Activated T-cell treated with anti-CD3 and anti-CD28 coated beads, Interleukin-2, amount 50 U/mL, for 72 hours (primary cell): Measurements from ENCODE around the gene PTEN. TPM values are rescaled to one million over a fixed set of nuclear protein-coding genes. Genes with fewer than 3 reads are reported as not detected.
"Not testable (repeated sequence)": the region's sequence is repeated elsewhere in the genome, so short reads cannot be mapped to it uniquely, and the experiment has no call there.

Experiments
- ATAC-seq, 2 donors: fragments of 150-1000 bp; cut with Tn5 transposase; replicated peaks in 1 of 2; 2 replicates each; pipeline ENCODE4 v1.10.0; 2021; ENCODE audit warnings: moderate library complexity in 2 of 2, mild to moderate bottlenecking in 1 of 2
- DNase-seq, 2 donors: peaks; one replicate each; pipeline ENCODE4 v3.0.0; 2021 to 2022; ENCODE audit warnings: mixed read lengths in 1 of 2
- H3K27ac Mint-ChIP-seq: one replicate; pipeline ENCODE4 v1.8.0; 2022; ENCODE audit warnings: mild to moderate bottlenecking, moderate library complexity, mixed read lengths
- H3K27me3 Mint-ChIP-seq: one replicate; pipeline ENCODE4 v1.8.0; 2022; ENCODE audit warnings: low read depth, mixed read lengths
- H3K36me3 Mint-ChIP-seq, 2 donors: one replicate each; pipeline ENCODE4 v1.8.0; 2022; ENCODE audit warnings: mixed read lengths in 2 of 2, mild to moderate bottlenecking in 1 of 2; ENCODE audit not compliant: insufficient read depth in 2 of 2
- H3K4me1 Mint-ChIP-seq: one replicate; pipeline ENCODE4 v1.8.0; 2022; ENCODE audit warnings: low read depth, mixed read lengths
- H3K4me3 Mint-ChIP-seq, 2 donors: one replicate each; pipeline ENCODE4 v1.8.0; 2022; ENCODE audit warnings: mild to moderate bottlenecking in 2 of 2, mixed read lengths in 2 of 2, moderate library complexity in 2 of 2
- H3K9me3 Mint-ChIP-seq, 2 donors: one replicate each; pipeline ENCODE4 v1.8.0; 2022; ENCODE audit warnings: mixed read lengths in 2 of 2
- total RNA-seq, 2 donors: library from RNA; stranded (reverse); gene quantifications; one replicate each; pipeline ENCODE4 v1.2.3, GENCODE V29; 2022

PTEN gene
- total RNA-seq, 2 donors from 2014 or later = 64.9 to 71.6 TPM

DNA sequence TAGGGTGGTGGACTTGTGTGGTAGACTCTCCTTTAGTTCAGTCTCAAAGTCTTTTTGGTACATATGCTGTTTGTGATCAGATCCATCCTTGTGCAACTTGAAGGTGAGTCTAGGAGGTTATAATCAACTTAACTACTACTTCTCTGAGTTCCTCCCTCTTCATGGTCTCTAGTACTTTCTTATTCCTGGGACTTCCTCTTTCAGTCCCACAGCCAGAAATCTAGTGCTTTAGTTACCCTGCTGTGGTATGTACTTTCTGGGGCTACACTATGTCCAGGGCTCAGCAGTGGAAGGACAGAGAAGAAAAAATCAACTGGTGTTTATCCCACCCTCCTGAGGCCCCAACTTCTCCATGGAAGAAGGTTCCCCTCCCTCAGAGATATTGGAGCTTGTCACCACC is 26.0 kb upstream of the PTEN start:
- DNase-seq = no peak
- Mint-ChIP-seq H3K4me3 (no peak overlapping the region), H3K4me1 (peaks cover 2% of the 10 kb centered on the region), H3K27ac (no peak overlapping the region), H3K36me3 (peaks cover 1 to 7% of the 10 kb centered on the region in 2 donors), H3K27me3 (no peaks in the 10 kb centered on the region), H3K9me3 (no peaks in the 10 kb centered on the region)
- ATAC-seq = no peak

- Mint-ChIP-seq H3K9me3 (no peaks in the 10 kb centered on the region), H3K27me3 (no peaks in the 10 kb centered on the region), H3K4me3 (no peak overlapping the region), H3K36me3 (peaks cover 1 to 7% of the 10 kb centered on the region in 2 donors), H3K27ac (no peak overlapping the region), H3K4me1 (peaks cover 4% of the 10 kb centered on the region)
- no peak for ATAC-seq
- no peak for DNase-seq
These were observed 24.8 kb upstream of the PTEN start for GRCh38 chr10:87838650-87839049.

DNA sequence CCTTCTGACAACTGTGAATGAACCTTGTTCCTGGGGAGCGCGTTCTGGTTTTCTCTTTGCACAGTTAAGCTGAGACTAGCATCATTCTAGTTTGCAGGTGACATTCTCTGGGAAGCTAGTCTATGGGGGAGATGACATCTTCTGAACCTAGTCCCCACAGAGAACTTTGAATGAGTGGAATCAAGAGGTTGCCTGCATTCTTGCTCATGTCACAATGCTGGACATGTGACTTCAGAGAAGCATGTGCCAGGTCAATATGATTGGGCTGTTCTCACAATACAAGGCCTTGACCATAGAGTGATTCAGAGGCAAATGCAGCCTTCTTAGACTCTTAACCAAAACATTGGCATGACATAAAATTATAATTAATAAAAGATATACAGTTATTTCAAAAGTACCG is 22.2 kb upstream of the PTEN start:
- Mint-ChIP-seq H3K4me3 (no peak overlapping the region), H3K4me1 (peaks cover 9% of the 10 kb centered on the region), H3K27me3 (no peaks in the 10 kb centered on the region), H3K36me3 (peaks cover 0 to 6% of the 10 kb centered on the region in 2 donors), H3K9me3 (no peaks in the 10 kb centered on the region), H3K27ac (no peak overlapping the region)
- ATAC-seq (no peak), DNase-seq (no peak)

DNA sequence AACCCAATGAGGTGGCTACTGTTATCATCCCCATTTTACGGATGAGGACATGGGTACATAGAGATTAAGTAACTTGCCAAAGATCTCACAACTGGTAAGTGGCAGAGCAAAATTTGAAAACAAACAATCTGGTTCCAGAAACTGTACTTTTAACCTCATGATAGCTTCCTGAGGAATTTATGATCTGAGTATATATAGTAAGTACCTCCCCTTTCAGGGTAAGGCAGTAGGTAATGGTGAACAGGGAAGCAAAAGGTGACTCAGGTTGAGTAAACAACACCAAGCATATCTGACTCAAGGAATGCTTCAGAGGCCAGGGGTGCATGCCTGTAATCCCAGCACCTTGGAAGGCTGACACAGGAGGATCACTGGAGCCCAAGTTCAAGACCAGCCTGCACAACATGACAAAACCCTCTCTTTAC is 21.2 kb upstream of the PTEN start:
- Mint-ChIP-seq H3K27ac (no peak overlapping the region), H3K36me3 (no peaks in the 10 kb centered on the region), H3K4me1 (peaks cover 9% of the 10 kb centered on the region), H3K9me3 (no peaks in the 10 kb centered on the region), H3K4me3 (no peak overlapping the region), H3K27me3 (no peaks in the 10 kb centered on the region)
- DNase-seq = no peak
- ATAC-seq = peak; percentile 36 to 81

- Mint-ChIP-seq H3K4me3 (no peak overlapping the region), H3K27me3 (no peaks in the 10 kb centered on the region), H3K36me3 (no peaks in the 10 kb centered on the region), H3K9me3 (no peaks in the 10 kb centered on the region), H3K4me1 (peaks cover 9% of the 10 kb centered on the region), H3K27ac (no peak overlapping the region)
- ATAC-seq (no peak), DNase-seq (no peak)
These were observed 20.5 kb upstream of the PTEN start for GRCh38 chr10:87842776-87843497.

DNA sequence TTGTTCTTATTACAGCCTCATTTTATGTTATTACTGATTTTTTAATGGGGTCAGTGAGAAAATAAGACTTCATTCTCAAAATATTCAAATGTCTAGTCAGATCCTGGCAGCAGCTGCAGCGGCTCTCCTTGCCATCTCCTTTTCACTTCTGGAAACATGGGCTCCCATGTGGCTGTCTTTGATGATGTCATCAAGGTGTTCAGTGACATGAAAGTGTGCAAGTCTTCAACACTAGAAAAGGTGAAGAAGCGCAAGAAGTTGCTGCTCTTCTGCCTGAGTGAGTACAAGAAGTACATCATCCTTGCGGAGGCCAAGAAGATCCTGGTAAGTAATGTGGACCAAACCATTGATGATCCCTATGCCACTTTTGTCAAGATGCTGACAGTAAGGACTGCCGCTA is 19.7 kb upstream of the PTEN start:
- no peaks in the 10 kb centered on the region for H3K9me3 Mint-ChIP-seq
- H3K36me3 Mint-ChIP-seq = no peaks in the 10 kb centered on the region
- DNase-seq = no peak
- no peaks in the 10 kb centered on the region for H3K27me3 Mint-ChIP-seq
- no peak overlapping the region for H3K27ac Mint-ChIP-seq
- peaks cover 9% of the 10 kb centered on the region for H3K4me1 Mint-ChIP-seq
- H3K4me3 Mint-ChIP-seq = no peak overlapping the region
- no peak for ATAC-seq

GRCh38 chr10:87844837-87845623 is 18.4 kb upstream of the PTEN start:
- peak; percentile 57 to 63 for ATAC-seq
- Mint-ChIP-seq H3K27ac (no peak overlapping the region), H3K4me1 (peaks cover 9% of the 10 kb centered on the region), H3K4me3 (no peak overlapping the region), H3K9me3 (no peaks in the 10 kb centered on the region), H3K36me3 (no peaks in the 10 kb centered on the region), H3K27me3 (no peaks in the 10 kb centered on the region)
- peak in 1 of 2 donors; percentile 14 for DNase-seq

- H3K27me3 Mint-ChIP-seq = no peaks in the 10 kb centered on the region
- no peaks in the 10 kb centered on the region for H3K36me3 Mint-ChIP-seq
- no peak for DNase-seq
- no peaks in the 10 kb centered on the region for H3K9me3 Mint-ChIP-seq
- H3K27ac Mint-ChIP-seq = no peak overlapping the region
- H3K4me1 Mint-ChIP-seq = peaks cover 9% of the 10 kb centered on the region
- H3K4me3 Mint-ChIP-seq = no peak overlapping the region
- no peak for ATAC-seq
These were observed 17.8 kb upstream of the PTEN start for GRCh38 chr10:87845624-87845998.

DNA sequence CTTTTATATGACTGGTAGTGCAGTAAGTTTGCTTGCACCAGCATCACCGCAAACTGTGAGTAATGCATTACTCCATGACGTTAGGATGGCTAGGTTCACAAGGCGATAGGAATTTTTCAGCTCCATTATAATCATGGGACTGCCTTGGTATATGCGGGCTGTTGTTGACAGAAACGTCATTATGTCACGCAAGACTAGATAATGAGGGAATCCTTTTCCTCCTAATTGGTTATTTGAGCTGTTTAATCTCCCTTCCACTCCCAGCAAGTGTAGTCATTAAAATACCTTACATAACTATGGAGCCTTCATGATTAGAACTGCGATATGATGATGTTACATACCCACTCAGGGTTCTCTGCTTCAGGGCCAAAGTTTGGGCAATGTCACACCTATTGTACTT is 17.4 kb upstream of the PTEN start:
- DNase-seq = no peak
- Mint-ChIP-seq H3K36me3 (no peaks in the 10 kb centered on the region), H3K9me3 (no peaks in the 10 kb centered on the region), H3K4me1 (peaks cover 12% of the 10 kb centered on the region), H3K27me3 (no peaks in the 10 kb centered on the region), H3K27ac (no peak overlapping the region), H3K4me3 (no peak overlapping the region)
- no peak for ATAC-seq

- not testable (repeated sequence) for H3K27me3 Mint-ChIP-seq, H3K9me3 Mint-ChIP-seq, DNase-seq, H3K4me3 Mint-ChIP-seq, H3K27ac Mint-ChIP-seq, H3K36me3 Mint-ChIP-seq, ATAC-seq
- peaks cover 16% of the 10 kb centered on the region for H3K4me1 Mint-ChIP-seq
These were observed 16.7 kb upstream of the PTEN start for GRCh38 chr10:87846711-87847110.

DNA sequence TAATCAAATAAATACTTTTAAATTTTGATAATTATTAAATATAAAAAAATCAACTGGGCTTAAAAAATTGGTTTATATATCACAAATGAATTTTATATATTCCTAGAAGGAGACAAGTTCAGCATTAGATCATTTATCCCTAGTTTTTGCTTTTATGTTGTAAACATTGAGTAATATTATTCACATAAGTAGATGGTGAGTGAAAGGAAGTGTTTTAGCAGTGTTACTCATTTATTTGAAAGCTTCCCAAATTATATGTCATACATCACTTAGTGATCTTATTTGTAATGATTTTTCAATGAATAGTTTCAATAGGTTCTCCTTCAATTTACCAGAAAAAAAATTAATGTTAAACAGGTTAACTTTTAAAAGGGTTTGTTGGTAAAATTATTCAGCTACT is 15.9 kb upstream of the PTEN start:
- DNase-seq (no peak), ATAC-seq (no peak)
- no peak overlapping the region for H3K4me3 Mint-ChIP-seq
- H3K4me1 Mint-ChIP-seq = peaks cover 13% of the 10 kb centered on the region
- H3K36me3 Mint-ChIP-seq = no peaks in the 10 kb centered on the region
- H3K27me3 Mint-ChIP-seq = no peaks in the 10 kb centered on the region
- no peak overlapping the region for H3K27ac Mint-ChIP-seq
- H3K9me3 Mint-ChIP-seq = no peaks in the 10 kb centered on the region

- H3K36me3 Mint-ChIP-seq = no peaks in the 10 kb centered on the region
- no peak for ATAC-seq
- no peaks in the 10 kb centered on the region for H3K27me3 Mint-ChIP-seq
- H3K4me3 Mint-ChIP-seq = no peak overlapping the region
- H3K9me3 Mint-ChIP-seq = no peaks in the 10 kb centered on the region
- no peak for DNase-seq
- H3K27ac Mint-ChIP-seq = no peak overlapping the region
- peaks cover 12% of the 10 kb centered on the region for H3K4me1 Mint-ChIP-seq
These were observed 14.4 kb upstream of the PTEN start for GRCh38 chr10:87849001-87849400.

DNA sequence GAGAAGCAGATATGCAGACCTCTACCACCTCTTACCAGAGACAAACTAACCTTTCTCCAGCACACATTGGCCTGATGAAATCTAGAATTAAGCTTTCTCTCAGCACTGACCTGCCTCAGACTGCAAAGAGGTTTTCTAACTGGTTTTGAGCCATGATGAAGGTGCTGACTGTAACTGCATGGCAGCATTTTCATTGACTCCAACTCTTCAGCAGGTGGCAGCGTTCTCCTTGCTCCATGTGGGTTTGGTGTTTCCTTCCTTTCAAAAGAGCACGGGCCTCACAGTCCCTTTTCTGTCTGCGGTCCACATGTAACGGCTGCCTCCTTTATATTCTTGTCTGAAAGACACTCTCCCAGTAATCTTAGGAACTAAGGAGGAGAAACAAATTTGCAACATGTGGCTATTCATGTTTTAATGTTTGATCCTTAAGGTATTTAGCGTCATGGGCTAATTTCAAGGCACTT is 12.7 kb upstream of the PTEN start:
- peak; percentile 34 to 40 for DNase-seq
- Mint-ChIP-seq H3K27me3 (no peaks in the 10 kb centered on the region), H3K27ac (no peak overlapping the region), H3K4me1 (peaks cover 7% of the 10 kb centered on the region), H3K9me3 (peaks cover 0 to 2% of the 10 kb centered on the region in 2 donors), H3K4me3 (no peak overlapping the region), H3K36me3 (no peaks in the 10 kb centered on the region)
- ATAC-seq = peak; percentile 75 to 85
